ENCODE results near the gene CBL. TPM values are rescaled to one million over a fixed set of nuclear protein-coding genes. Genes with fewer than 3 reads are reported as not detected.

The CBL gene
- total RNA-seq: 39.0 TPM
- long read RNA-seq, partial matches to known transcripts: 8 of 33 reads
- long read RNA-seq, other reads (novel, unspliced or antisense): 25 of 33 reads

GRCh38 chr11:119205574-119206510 lies at the start of gene CBL:
Gene CBL, plus strand, starts transcription at chr11:119206339. Its CDS starts 79 bp downstream, at chr11:119206418.
- H3K9me3 ChIP-seq: no peaks in the 10 kb centered on the region
- H3K4me1 ChIP-seq: peaks cover 46% of the 10 kb centered on the region
- DNase-seq (peak; percentile 95), ATAC-seq (peak; percentile 97 to 99)
- peak; percentile 87 for TF ChIP-seq CTCF (IDR thresholded peaks at IDR 0.05)
- peak within 1 kb of the TSS; percentile 93 for H3K4me3 ChIP-seq
- intact Hi-C loops (cut with DNase I): no loop called here
- H3K27ac ChIP-seq: peak within 1 kb of the TSS; percentile 89
- no peaks in the 10 kb centered on the region for H3K36me3 ChIP-seq
- H3K27me3 ChIP-seq (ENCODE audit: low read depth): no peaks in the 10 kb centered on the region

- no peaks in the 10 kb centered on the region for H3K36me3 ChIP-seq
- no peaks in the 10 kb centered on the region for H3K4me1 ChIP-seq
- H3K27me3 ChIP-seq (ENCODE audit: low read depth): no peaks in the 10 kb centered on the region
- no peak overlapping the region for H3K4me3 ChIP-seq
- ATAC-seq (no peak), DNase-seq (peak; percentile 14)
- TF ChIP-seq CTCF (IDR thresholded peaks at IDR 0.05): no peak
- H3K9me3 ChIP-seq: no peaks in the 10 kb centered on the region
- no peak overlapping the region for H3K27ac ChIP-seq
- intact Hi-C loops (cut with DNase I): no loop called here
Observed at GRCh38 chr11:119156496-119156895, 49.6 kb upstream of the CBL start.

GRCh38 chr11:119157063-119157462 lies 49.1 kb upstream of the CBL start:
- no peak overlapping the region for H3K4me3 ChIP-seq
- intact Hi-C loops (cut with DNase I): no loop called here
- H3K9me3 ChIP-seq: no peaks in the 10 kb centered on the region
- peak; percentile 15 for DNase-seq
- TF ChIP-seq CTCF (IDR thresholded peaks at IDR 0.05): no peak
- no peaks in the 10 kb centered on the region for H3K27me3 ChIP-seq (ENCODE audit: low read depth)
- H3K27ac ChIP-seq: no peak overlapping the region
- no peaks in the 10 kb centered on the region for H3K36me3 ChIP-seq
- no peak for ATAC-seq
- H3K4me1 ChIP-seq: no peaks in the 10 kb centered on the region

- no peak for ATAC-seq
- no peak overlapping the region for H3K27ac ChIP-seq
- H3K27me3 ChIP-seq (ENCODE audit: low read depth): no peaks in the 10 kb centered on the region
- H3K9me3 ChIP-seq: no peaks in the 10 kb centered on the region
- H3K4me3 ChIP-seq: no peak overlapping the region
- TF ChIP-seq CTCF (IDR thresholded peaks at IDR 0.05): no peak
- DNase-seq: no peak
- H3K4me1 ChIP-seq: no peaks in the 10 kb centered on the region
- H3K36me3 ChIP-seq: no peaks in the 10 kb centered on the region
- intact Hi-C loops (cut with DNase I): no loop called here
Observed at GRCh38 chr11:119158467-119158866, 47.7 kb upstream of the CBL start.

GRCh38 chr11:119160151-119160550 lies 46.0 kb upstream of the CBL start:
- no peak overlapping the region for H3K27ac ChIP-seq
- TF ChIP-seq CTCF (IDR thresholded peaks at IDR 0.05): no peak
- no peaks in the 10 kb centered on the region for H3K36me3 ChIP-seq
- no peaks in the 10 kb centered on the region for H3K27me3 ChIP-seq (ENCODE audit: low read depth)
- intact Hi-C loops (cut with DNase I): no loop called here
- no peak overlapping the region for H3K4me3 ChIP-seq
- ATAC-seq (no peak), DNase-seq (peak; percentile 38)
- H3K4me1 ChIP-seq: no peaks in the 10 kb centered on the region
- no peaks in the 10 kb centered on the region for H3K9me3 ChIP-seq
